Adrenal gland (tissue), 12 donors: Measurements from ENCODE around the gene PRKCSH. TPM values are rescaled to one million over a fixed set of nuclear protein-coding genes. Genes with fewer than 3 reads are reported as not detected.

ENCODE experiments used
- DNase-seq, 7 donors: peaks; one replicate each; pipeline ENCODE4 v3.0.0-alpha.2; 2019 to 2020
- H3K27ac ChIP-seq, 5 donors: fragments of 200-600 bp; sonication (generic) in 4 of 5; 1 replicate in 3 of 5; 2 replicates in 2 of 5; pipeline versions ENCODE4 v1.5.1 to v1.8.0; 2016 to 2020; ENCODE audit warnings: mild to moderate bottlenecking in 1 of 5
- H3K27me3 ChIP-seq: fragments of 200-600 bp; 2 replicates; pipeline ENCODE4 v1.8.0; 2021
- H3K36me3 ChIP-seq, 2 donors: fragments of 200-600 bp; replicated peaks in 1 of 2; 1 replicate in 1 of 2; 2 replicates in 1 of 2; pipeline versions ENCODE4 v1.5.1 to v1.8.0; 2018 to 2022
- H3K4me1 ChIP-seq, 2 donors: fragments of 200-600 bp; replicated peaks in 1 of 2; 1 replicate in 1 of 2; 2 replicates in 1 of 2; pipeline versions ENCODE4 v1.5.1 to v1.8.0; 2018 to 2021
- H3K4me3 ChIP-seq, 4 donors: fragments of 200-600 bp; sonication (generic) in 3 of 4; one replicate each; pipeline ENCODE4 v1.5.1; 2016 to 2018
- H3K9me3 ChIP-seq, 3 donors: fragments of 200-600 bp; sonication (generic) in 1 of 3; replicated peaks in 1 of 3; 1 replicate in 2 of 3; 2 replicates in 1 of 3; pipeline versions ENCODE4 v1.5.1 to v1.8.0; 2016 to 2021
- CTCF ChIP-seq, 6 experiments: fragments of 450-650 bp in 4 of 6; fragments of 200-600 bp in 2 of 6; sonication (generic) in 1 of 6; IDR thresholded peaks; 1 replicate in 5 of 6; 2 replicates in 1 of 6; pipeline versions ENCODE4 v1.5.1 to v1.8.0; 2016 to 2021; ENCODE audit warnings: antibody characterized with exemption in 6 of 6, mild to moderate bottlenecking in 2 of 6, moderate library complexity in 1 of 6
- POLR2A ChIP-seq, 2 donors: fragments of 450-650 bp; IDR thresholded peaks; one replicate each; pipeline ENCODE4 v1.6.1; 2017; ENCODE audit warnings: antibody characterized with exemption in 2 of 2, mild to moderate bottlenecking in 2 of 2, moderate library complexity in 1 of 2
- WGBS, 4 donors: extraction: QIAGEN DNeasy Blood & Tissue Kit in 2 of 4; methylation state at CpG; one replicate each; pipeline versions ENCODE4 v1.1.5 to v1.1.7; 2013 to 2017; 5-methylcytosine and 5-hydroxymethylcytosine counted together
- intact Hi-C, 2 donors: fragments of 100-400 bp; cut with DNase I; formaldehyde crosslinking; loops; one replicate each; pipeline versions ENCODE4 v1.14.1 to v1.15.0; 2022 to 2023
- polyA plus RNA-seq, 3 donors: library from polyadenylated mRNA; stranded (reverse); fragments of 200-250 nt in 2 of 3; fragments of 350-450 nt in 1 of 3; fragmentation: Illumina TruSeq in 1 of 3; extraction: RNeasy Lipid Tissue Mini Kit (QIAGEN cat#74804) in 1 of 3; gene quantifications; one replicate each; pipeline ENCODE4 v1.2.3, GENCODE V29; 2013 to 2014
- total RNA-seq, 9 donors: library from RNA; depleted of rRNA in 4 of 9; stranded (reverse); fragments of >200 nt in 4 of 9; fragments of 120-200 nt in 1 of 9; fragmentation: NEBNext Ultra II Directional in 1 of 9; extraction: Animal tissue kit (Norgen Biotek cat#: 25700) in 1 of 9; gene quantifications; one replicate each; pipeline versions ENCODE4 v1.1.0 to v1.2.4, GENCODE V29; 2013 to 2023
- donor health status: healthy with polysubstance abuse.
- donor health status: Bipolar disorder and iron deficiency.
- donor health status: DM: yes; HTN: yes; CAD: no.
- donor health status: DM: no; HTN: no; CAD: no.
- donor health status: DM: no; HTN: no; CAD: no.
- donor health status: DM: yes; HTN: yes; CAD: no.

The PRKCSH gene
- total and polyA plus RNA-seq, 12 donors, result 64.4 to 359 (median 203) TPM

- intact Hi-C loops, result loop anchor here (5.0 to 10.0 kb wide), 3 partner anchors 64 to 154 kb away; partner anchors contain the start of genes EPOR (in 1 of the 2) and TSPAN16 (in 1 of the 2)
- Histone ChIP-seq H3K27ac (no peak overlapping the region), H3K4me1 (no peaks in the 10 kb centered on the region), H3K9me3 (no peaks in the 10 kb centered on the region), H3K4me3 (no peak overlapping the region), H3K27me3 (no peaks in the 10 kb centered on the region), H3K36me3 (peaks cover 0 to 85% of the 10 kb centered on the region in 2 donors)
- WGBS, 4 donors, result 88 to 97% (median 89%) methylated on average over 6 to 14 of the region's 14 CpGs
- no peak for DNase-seq
- TF ChIP-seq POLR2A (IDR thresholded peaks at IDR 0.05), result no peak
- no peak for TF ChIP-seq CTCF (IDR thresholded peaks at IDR 0.05)
Measured at GRCh38 chr19:11446271-11446651, 10.8 kb downstream of the PRKCSH start.

GRCh38 chr19:11446652-11447301 is 11.3 kb downstream of the PRKCSH start:
- Histone ChIP-seq H3K27ac (no peak overlapping the region), H3K4me1 (no peaks in the 10 kb centered on the region), H3K4me3 (no peak overlapping the region), H3K36me3 (peaks cover 0 to 80% of the 10 kb centered on the region in 2 donors), H3K27me3 (no peaks in the 10 kb centered on the region), H3K9me3 (no peaks in the 10 kb centered on the region)
- TF ChIP-seq CTCF (IDR thresholded peaks at IDR 0.05), result peak; percentile 81 to 96 (median 90)
- TF ChIP-seq POLR2A (IDR thresholded peaks at IDR 0.05), result no peak
- peak; percentile 54 to 71 (median 69) for DNase-seq
- 35 to 71% (median 58%) methylated on average over 6 to 23 of the region's 23 CpGs for WGBS, 4 donors
- intact Hi-C loops, result loop anchor here (5.0 to 10.0 kb wide), 3 partner anchors 64 to 154 kb away; partner anchors contain the start of genes EPOR (in 1 of the 2) and TSPAN16 (in 1 of the 2)

DNA sequence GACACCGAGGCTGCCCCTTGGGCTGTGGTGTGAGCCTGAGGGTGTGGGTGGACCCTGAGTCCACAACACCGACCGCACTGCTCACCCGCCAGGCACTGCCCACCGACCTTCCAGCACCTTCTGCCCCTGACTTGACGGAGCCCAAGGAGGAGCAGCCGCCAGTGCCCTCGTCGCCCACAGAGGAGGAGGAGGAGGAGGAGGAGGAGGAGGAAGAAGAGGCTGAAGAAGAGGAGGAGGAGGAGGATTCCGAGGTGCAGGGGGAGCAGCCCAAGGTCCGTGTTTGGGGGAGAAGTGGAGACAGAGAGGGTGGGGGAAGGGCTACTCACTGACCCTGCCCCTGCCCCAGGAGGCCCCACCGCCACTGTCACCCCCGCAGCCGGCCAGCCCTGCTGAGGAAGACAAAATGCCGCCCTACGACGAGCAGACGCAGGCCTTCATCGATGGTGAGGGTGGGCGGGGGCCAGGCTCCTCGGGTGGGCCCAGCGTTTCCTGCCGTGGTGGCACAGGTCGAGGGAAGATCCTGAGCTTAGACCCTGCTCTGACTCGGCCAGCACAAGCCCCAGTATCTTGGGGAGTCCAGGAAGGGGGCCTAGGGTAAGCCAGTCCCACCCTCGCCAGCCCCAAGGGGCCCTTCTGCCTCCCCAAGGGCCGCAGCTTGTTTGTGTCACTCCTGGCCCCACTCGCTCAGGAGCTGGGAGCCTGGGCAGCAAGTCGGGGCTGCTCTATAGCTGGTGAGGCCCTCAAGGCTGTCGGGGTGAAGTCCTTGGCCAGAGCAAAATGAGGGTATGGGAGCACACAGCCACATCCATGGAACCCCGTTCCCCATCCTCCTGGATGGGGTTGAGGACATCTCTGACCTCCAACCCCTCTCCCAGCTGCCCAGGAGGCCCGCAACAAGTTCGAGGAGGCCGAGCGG is 12.2 kb downstream of the PRKCSH start:
- DNase-seq, result no peak
- H3K27ac ChIP-seq, result no peak overlapping the region
- intact Hi-C loops, result loop anchor here (5.0 to 10.0 kb wide), 3 partner anchors 65 to 155 kb away; partner anchors contain the start of genes EPOR (in 1 of the 2) and TSPAN16 (in 1 of the 2)
- H3K36me3 ChIP-seq, result peaks cover 0 to 72% of the 10 kb centered on the region in 2 donors
- no peaks in the 10 kb centered on the region for H3K4me1 ChIP-seq
- no peaks in the 10 kb centered on the region for H3K9me3 ChIP-seq
- 68 to 86% (median 83%) methylated on average over 9 to 35 of the region's 35 CpGs for WGBS, 4 donors
- TF ChIP-seq CTCF (IDR thresholded peaks at IDR 0.05) (no peak), POLR2A (IDR thresholded peaks at IDR 0.05) (no peak)
- no peaks in the 10 kb centered on the region for H3K27me3 ChIP-seq
- no peak overlapping the region for H3K4me3 ChIP-seq

- Histone ChIP-seq H3K9me3 (no peaks in the 10 kb centered on the region), H3K36me3 (peaks cover 0 to 64% of the 10 kb centered on the region in 2 donors)
- intact Hi-C loops, result loop anchor here (5.0 to 10.0 kb wide), 3 partner anchors 66 to 156 kb away; partner anchors contain the start of genes EPOR (in 1 of the 2) and TSPAN16 (in 1 of the 2)
Measured at GRCh38 chr19:11448410-11448809, 13.0 kb downstream of the PRKCSH start.

More at GRCh38 chr19:11448410-11448809, 13.0 kb downstream of the PRKCSH start:
- no peak overlapping the region for H3K27ac ChIP-seq
- 87 to 96% (median 90%) methylated on average over 3 to 13 of the region's 13 CpGs for WGBS, 4 donors
- no peaks in the 10 kb centered on the region for H3K27me3 ChIP-seq
- TF ChIP-seq CTCF (IDR thresholded peaks at IDR 0.05) (no peak), POLR2A (IDR thresholded peaks at IDR 0.05) (no peak)
- no peak for DNase-seq
- no peak overlapping the region for H3K4me3 ChIP-seq
- no peaks in the 10 kb centered on the region for H3K4me1 ChIP-seq
